T-helper 2 cell treated with Interferon-gamma antibody and Interleukin-4, amounts not matched to agents 5 μg/mL and 100 μg/mL, for 36 hours (primary cell): ENCODE results near the gene GRIN1.

Experiments
- DNase-seq: peaks from one replicate; pipeline ENCODE4 v3.0.0; 2021; ENCODE audit warnings: low spot score
- H3K27ac Mint-ChIP-seq: one replicate; pipeline ENCODE4 v1.8.0; 2021; ENCODE audit warnings: mild to moderate bottlenecking, mixed read lengths
- H3K27me3 Mint-ChIP-seq: one replicate; pipeline ENCODE4 v1.8.0; 2021; ENCODE audit warnings: low read depth, mixed read lengths
- H3K36me3 Mint-ChIP-seq: one replicate; pipeline ENCODE4 v1.8.0; 2021; ENCODE audit warnings: low read depth, mixed read lengths
- H3K4me1 Mint-ChIP-seq: one replicate; pipeline ENCODE4 v1.8.0; 2021; ENCODE audit warnings: low read depth, mixed read lengths
- H3K4me3 Mint-ChIP-seq: one replicate; pipeline ENCODE4 v1.8.0; 2022; ENCODE audit warnings: mild to moderate bottlenecking, moderate library complexity, mixed read lengths
- H3K9me3 Mint-ChIP-seq: one replicate; pipeline ENCODE4 v1.8.0; 2021; ENCODE audit warnings: mixed read lengths

The GRIN1 gene

GRCh38 chr9:137213160-137214060 is 74.5 kb downstream of the GRIN1 start:
- no peaks in the 10 kb centered on the region for H3K27me3 Mint-ChIP-seq
- no peak overlapping the region for H3K27ac Mint-ChIP-seq
- no peak for DNase-seq
- H3K4me3 Mint-ChIP-seq, result no peak overlapping the region
- H3K36me3 Mint-ChIP-seq, result peaks cover 9% of the 10 kb centered on the region
- H3K4me1 Mint-ChIP-seq, result no peaks in the 10 kb centered on the region
- no peaks in the 10 kb centered on the region for H3K9me3 Mint-ChIP-seq

GRCh38 chr9:137214620-137215019 is 75.7 kb downstream of the GRIN1 start:
- no peak for DNase-seq
- no peak overlapping the region for H3K27ac Mint-ChIP-seq
- peaks cover 6% of the 10 kb centered on the region for H3K36me3 Mint-ChIP-seq
- H3K9me3 Mint-ChIP-seq, result no peaks in the 10 kb centered on the region
- no peak overlapping the region for H3K4me3 Mint-ChIP-seq
- H3K4me1 Mint-ChIP-seq, result no peaks in the 10 kb centered on the region
- no peaks in the 10 kb centered on the region for H3K27me3 Mint-ChIP-seq

GRCh38 chr9:137215196-137215986 is 76.4 kb downstream of the GRIN1 start:
- H3K36me3 Mint-ChIP-seq, result peaks cover 4% of the 10 kb centered on the region
- no peak for DNase-seq
- no peaks in the 10 kb centered on the region for H3K4me1 Mint-ChIP-seq
- no peaks in the 10 kb centered on the region for H3K9me3 Mint-ChIP-seq
- no peak overlapping the region for H3K27ac Mint-ChIP-seq
- H3K4me3 Mint-ChIP-seq, result no peak overlapping the region
- no peaks in the 10 kb centered on the region for H3K27me3 Mint-ChIP-seq

GRCh38 chr9:137216188-137216965 is 77.4 kb downstream of the GRIN1 start:
- Mint-ChIP-seq H3K36me3 (peaks cover 4% of the 10 kb centered on the region), H3K27ac (no peak overlapping the region), H3K27me3 (no peaks in the 10 kb centered on the region), H3K4me3 (no peak overlapping the region), H3K9me3 (no peaks in the 10 kb centered on the region), H3K4me1 (no peaks in the 10 kb centered on the region)
- DNase-seq, result no peak

GRCh38 chr9:137217276-137218211 is 78.6 kb downstream of the GRIN1 start:
- no peak overlapping the region for H3K27ac Mint-ChIP-seq
- DNase-seq, result no peak
- no peak overlapping the region for H3K4me3 Mint-ChIP-seq
- H3K27me3 Mint-ChIP-seq, result no peaks in the 10 kb centered on the region
- H3K4me1 Mint-ChIP-seq, result no peaks in the 10 kb centered on the region
- no peaks in the 10 kb centered on the region for H3K9me3 Mint-ChIP-seq
- peaks cover 4% of the 10 kb centered on the region for H3K36me3 Mint-ChIP-seq

GRCh38 chr9:137218212-137218753 is 79.3 kb downstream of the GRIN1 start:
- H3K36me3 Mint-ChIP-seq, result no peaks in the 10 kb centered on the region
- peaks cover 3% of the 10 kb centered on the region for H3K4me1 Mint-ChIP-seq
- peak overlapping the region; percentile 15 for H3K27ac Mint-ChIP-seq
- H3K27me3 Mint-ChIP-seq, result no peaks in the 10 kb centered on the region
- H3K4me3 Mint-ChIP-seq, result no peak overlapping the region
- no peaks in the 10 kb centered on the region for H3K9me3 Mint-ChIP-seq
- no peak for DNase-seq
